GM21423 (cell line): ENCODE data around the gene PPP1CA.

Source experiments
- ATAC-seq: cut with Tn5 transposase; IDR thresholded peaks from one replicate; pipeline ENCODE4 v1.9.1; 2021; ENCODE audit warnings: mild to moderate bottlenecking, moderate library complexity; ENCODE audit not compliant: unreplicated experiment

Gene PPP1CA

DNA sequence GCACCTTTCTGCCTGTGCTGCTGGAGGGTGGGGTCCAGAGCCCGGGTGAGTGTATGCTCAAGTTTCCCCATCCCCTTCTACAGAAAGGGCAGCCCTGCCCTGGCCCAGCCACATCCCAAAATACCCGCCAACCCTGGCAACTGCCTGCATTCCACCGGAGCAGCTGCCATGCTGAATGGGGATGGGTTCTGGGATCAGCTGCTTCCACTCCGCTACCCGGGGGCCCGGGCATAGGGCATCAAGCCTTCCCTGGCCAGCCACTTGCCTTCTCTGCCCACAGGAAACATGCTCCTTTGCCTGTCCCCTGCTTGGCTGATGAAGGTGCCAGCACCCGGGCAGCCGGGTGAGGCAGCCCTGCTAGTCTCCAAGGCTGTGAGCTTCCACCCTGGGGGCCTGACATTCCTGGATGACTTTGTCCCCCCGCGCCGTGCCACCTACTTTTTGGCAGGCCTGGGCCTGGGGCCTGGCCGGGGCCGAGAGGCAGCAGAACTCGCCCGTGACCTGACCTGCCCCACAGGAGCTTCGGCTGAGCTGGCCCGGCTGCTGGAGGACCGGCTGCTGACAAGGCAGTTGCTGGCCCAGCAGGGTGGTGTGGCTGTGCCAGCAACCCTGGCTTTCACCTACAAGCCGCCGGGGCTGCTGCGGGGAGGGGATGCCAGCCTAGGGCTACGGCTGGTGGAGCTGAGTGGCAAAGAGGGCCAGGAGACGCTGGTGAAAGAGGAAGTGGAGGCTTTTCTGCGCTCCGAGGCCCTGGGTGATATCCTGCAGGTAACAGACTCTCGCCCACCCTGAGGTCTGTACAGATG, 17.0 kb upstream of the PPP1CA start:
- ATAC-seq = no peak

DNA sequence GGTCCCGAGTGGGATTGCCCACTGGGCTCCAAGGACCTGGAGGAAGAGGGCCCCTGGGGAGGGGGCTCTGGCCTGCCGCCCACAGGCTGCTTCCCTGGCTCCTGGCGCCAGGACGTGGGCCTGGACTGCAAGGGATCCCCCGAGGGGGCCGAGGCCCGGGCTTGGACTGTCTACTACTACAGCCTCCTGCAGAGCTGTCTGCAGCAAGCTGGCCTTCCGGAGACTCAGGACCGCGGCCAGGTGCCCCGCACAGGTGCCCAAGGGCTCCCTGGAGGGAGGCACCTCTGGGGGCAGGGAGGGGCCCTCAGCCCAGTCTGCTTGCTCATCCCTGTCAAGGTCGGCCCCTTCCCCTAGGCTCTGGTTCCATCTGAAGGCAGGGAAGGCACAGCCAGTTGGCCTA, 15.8 kb upstream of the PPP1CA start:
- ATAC-seq = no peak

DNA sequence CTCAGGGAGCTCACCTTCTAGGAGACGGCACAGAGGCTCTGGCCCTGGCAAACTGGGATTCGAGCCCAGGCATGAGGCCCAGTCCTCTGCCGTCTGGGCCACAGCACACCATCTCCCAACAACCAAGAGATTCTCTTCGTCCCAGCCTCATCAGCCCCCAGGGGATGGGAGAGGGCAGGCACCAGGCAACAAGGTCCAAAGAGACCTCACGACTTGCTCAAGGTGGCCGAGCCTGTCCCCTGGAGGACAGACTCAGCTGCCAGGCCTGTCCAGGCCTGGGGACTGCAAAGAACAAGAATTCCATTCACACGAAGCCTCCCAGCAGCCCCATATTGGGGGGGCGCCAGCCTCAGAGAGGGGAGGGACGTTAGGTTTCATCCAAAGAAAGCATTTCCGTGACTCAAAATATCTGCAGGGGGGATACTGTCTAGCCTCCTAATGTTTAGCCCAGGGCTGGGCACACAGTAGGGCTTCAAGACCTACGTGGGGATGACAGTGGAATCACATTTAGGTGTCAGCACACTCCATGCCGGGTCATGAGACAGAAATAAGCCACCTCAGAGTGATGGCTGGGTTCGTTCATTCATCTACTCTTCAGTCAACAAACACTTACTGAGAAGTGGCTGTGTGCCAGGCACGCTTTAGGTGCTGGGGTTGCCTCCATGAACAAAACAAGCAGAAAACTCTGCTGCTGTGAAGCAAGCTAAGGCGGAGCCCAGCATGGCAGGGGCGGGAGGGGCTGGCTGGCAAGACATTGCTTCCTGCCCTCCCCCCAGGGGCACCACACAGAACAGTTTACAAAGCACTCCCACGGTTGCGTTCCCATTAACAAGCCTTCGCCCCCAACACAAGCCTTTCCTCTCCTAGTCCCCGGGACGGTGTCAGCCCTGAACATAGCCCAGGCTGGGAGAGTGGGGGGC, 15.0 kb upstream of the PPP1CA start:
- ATAC-seq = no peak

DNA sequence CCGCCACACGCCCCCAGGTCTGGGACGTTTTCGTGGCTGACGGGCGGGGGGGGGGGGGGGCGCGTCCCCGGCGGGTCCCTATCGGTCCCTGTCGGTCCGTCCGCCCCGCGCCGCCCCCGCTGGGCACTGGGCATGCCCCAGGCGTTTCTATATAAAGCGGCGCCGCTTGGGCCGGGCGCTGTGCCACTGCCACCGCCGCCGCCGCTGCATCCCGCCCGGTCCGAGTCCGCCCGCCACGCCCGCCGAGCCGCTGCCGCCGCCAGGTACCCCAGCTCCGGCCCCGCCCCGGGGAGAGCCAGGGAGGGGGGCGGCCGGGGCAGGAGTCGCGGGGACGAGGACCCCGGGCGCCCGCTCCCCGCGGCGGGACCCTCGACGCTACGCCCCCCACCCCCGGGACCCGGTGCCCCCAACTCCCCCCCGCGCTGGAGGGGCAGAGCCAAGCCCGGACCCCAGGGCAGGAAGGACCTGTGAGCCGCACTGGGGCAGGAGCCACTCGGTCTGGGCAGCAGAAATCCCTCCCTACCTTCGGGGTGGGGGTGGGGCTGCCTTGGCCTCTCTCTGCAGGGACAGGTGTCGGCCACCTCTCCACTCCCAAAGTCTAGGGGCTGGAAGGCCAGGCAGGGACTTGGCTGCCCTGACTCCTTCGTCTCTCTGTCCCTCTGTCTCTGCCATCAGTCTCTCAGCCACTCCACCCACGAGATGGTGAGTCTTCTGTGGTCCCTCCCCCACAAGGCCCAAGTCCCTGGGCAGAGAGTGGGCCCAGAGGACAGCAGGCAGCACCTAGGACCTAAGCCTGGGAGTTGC, 14.0 kb upstream of the PPP1CA start, which contains the start of gene CARNS1:
CARNS1 (plus strand) TSS at position 178 of the 804 bp plus-strand sequence; CDS start at position 700, 522 bp downstream.
- ATAC-seq = no peak

DNA sequence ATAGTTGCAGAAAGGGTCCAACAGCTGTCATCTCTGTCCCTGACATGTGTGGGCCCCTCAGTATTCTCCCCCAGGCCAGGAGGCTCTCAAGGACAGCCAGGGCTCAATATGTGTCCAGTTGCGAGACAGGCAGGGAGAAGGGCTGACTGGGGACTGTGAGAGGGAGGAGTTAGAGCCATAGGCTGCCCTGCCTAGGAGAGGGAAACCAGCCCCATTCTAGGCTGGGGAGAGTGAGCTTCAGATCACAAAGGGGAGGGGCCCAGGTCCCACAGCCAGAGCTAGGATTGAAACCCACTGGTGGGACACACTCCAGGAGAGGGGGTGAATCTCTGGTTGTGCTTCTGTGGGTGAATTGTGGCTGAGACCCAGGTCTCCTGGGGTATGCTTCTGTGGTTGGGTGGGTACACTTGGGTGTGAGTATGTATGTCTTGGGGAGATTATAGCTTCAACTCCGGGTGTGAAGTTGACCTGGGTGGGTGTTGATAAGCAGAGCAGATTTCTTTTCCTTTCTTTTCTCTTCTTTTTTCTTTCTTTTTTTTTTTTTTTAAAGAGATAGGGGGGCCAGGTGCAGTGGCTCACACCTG, 11.7 kb upstream of the PPP1CA start:
- no peak for ATAC-seq

DNA sequence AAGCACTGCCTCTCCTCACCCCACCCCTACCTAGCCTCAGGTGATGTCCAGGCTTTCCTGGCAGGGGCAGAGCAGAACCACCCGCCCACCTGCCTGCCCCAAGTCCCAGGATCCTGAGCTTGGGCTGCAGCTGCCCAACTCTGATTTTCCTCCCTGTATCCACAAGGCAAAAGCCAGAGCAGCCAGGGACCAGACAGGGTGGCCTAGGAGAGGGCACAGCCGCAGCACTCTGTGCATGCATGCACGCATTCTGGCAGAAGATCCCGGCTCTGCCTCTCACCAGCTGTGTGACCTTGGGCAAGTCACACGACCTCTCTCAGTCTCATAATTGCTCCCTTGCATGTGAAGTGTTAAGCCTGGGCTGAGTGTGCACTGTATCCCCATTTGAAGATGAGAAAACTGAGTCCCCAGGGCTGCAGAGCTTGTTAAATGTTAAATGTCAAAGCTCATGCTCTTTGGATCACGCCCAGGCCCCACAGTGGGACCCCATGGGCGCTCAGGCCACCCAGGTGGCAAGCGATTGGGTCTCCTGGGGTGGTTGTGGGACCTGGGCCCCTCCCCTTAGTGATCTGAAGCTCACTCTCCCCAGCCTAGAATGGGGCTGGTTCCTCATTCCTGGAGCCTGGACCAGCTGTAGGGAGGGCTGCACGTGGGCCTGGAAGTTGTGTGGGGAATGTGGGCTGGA, 11.0 kb upstream of the PPP1CA start:
- ATAC-seq = no peak

DNA sequence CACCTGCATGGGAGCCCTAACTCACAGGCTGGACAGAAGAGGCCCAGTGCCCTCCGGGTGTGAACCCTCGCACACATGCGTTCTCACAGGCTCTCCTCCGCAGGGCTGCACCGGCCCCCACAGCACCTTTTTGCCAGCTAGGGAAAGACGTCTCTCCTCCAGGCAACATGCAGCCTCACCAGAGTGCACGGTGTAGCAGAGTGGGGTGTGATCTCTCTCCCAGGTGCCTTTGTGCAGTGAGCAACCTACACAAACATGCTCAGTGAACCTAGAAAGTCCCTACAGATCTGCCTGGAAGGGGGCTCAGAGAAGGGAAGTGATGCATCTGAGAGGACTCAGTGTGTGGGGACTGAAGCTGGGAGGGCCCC, 10.1 kb upstream of the PPP1CA start:
- no peak for ATAC-seq

DNA sequence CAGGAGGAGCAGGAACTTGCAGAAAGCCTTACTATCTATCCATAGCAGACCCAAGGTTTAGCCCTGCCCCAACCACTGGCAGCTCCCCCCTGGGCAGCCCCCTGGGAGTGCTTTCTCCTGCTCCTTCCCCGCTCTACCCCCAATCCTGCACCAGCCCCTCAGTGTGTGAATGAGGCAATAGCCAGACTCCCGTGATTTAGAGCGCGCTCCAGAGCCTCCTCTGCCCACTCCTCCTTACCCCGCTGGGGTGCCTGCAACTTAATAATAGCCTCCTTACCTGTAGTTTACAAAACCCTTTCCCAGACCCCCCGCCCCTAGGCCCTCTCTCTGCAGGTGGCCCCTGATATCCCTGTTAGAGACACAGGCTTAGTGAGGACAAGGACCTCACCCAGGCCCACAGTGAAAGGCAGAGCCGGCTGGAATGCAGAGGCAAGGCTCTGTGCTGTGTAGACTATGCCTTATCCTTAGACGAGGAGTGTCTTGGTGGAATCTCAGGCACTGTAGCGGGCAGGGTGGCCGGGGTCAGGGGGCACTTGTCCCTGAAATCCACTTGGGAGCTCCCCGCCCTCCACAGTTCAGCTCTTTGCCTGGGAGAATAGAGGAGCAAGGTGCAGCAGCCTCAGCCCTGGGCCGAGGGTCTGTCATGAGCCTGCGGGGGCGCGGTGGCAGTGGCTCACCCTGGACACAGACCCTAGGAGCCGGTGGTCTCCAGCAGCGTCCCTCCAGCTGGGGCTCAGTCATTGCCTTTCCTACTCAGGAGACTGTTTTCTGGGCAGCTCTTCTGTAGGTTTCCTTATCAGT, 9.5 kb upstream of the PPP1CA start:
- ATAC-seq = no peak

DNA sequence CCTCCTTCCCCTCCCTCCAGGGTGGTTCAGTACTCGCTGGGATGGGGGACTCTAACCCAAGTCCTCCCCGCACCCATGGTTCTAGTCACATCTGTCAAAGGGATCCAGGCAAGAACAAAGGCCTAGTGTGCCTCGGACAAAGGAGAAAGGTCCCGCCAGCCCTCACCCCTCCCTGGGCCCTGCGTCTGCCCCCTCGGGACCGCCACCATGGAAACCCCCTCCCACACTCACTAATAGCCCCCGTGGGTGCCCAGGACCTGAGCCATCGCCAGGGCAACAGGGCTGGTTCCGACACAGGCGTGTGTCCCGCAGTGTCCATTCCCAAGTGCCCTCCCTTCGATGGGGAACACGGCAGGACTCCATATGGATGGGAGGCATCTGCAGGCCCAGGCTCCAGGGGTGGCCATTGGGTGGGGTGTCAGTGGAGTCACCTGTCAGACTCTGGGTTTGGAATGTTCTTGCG, 8.7 kb upstream of the PPP1CA start:
- no peak for ATAC-seq

DNA sequence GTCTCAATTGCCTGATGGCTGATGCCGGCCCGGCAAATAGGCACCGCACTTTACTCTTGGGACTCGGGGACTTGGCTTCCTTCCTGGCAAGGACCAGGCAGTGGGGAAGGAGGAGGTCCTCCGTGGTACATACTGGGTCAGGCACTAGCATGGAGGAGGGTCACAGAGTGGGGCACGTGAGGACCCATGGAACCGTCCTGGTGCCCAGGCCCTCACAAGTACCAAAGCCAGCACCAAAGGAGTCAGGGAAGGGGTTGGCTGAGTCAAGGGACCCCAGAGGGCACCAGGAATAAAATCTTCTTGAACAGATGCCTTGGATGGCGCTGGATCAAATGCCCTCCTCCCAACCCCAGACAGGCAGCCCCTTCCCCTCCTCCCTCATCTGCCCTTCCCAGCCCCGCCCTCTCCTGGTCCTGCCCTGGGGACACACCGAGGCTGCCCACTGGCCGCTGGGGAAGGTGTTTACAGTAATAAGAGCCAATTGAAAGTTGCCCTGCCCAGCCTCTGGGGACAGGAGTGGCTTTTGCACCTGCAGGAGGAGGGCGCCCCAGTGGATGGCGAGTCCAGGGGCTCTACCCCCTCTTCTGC, 8.2 kb upstream of the PPP1CA start:
- ATAC-seq = no peak

DNA sequence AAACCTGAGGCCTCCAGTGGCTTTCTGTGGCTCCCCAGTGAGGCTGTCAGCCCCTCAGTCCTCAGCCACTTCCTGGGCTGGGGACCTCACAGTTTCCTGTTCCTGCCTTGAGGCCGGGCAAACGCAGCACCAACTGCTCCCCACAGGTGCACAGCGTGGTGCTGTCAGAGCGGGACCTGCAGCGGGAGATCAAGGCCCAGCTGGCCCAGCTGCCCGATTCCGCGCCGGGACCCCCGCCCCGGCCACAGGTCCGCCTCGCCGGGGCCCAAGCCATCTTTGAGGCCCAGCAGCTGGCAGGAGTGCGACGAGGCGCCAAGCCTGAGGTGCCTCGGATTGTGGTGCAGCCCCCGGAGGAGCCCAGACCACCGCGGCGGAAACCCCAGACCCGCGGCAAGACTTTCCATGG, 7.6 kb upstream of the PPP1CA start:
- peak; percentile 66 for ATAC-seq

DNA sequence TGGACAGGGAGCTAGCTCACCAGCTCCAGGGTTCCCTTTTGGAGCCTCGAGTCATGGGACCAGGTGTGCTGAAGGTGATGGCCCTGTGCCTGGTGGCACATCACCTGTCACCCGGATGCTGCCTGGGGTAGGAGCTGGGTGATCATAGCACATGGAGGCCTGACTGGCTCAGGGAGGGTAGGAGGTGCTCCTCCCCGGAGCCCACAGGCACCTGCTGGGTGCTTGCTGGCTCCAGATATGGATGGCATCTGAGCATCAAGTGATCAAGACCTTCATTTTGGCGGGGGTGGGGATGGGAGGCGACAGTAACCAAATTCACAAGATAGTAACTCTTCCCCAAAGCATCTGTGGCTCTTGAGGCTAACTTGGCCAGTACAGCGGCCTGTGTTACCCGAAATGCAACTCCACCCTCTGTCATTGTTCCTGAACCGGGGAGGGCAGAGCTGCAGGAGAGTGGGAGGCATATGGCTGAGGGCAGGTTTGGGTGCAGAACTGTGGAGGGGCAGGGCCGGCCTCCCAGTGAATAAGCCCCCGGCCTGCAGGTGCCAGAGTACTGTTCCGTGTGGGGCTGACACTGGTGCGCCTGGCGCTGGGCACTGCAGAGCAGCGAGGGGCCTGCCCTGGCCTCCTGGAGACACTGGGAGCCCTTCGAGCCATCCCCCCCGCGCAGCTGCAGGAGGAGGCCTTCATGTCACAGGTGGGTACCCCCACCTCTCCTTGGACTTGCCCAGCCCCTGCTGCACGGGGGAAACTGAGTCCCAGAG, 7.0 kb upstream of the PPP1CA start:
- no peak for ATAC-seq

DNA sequence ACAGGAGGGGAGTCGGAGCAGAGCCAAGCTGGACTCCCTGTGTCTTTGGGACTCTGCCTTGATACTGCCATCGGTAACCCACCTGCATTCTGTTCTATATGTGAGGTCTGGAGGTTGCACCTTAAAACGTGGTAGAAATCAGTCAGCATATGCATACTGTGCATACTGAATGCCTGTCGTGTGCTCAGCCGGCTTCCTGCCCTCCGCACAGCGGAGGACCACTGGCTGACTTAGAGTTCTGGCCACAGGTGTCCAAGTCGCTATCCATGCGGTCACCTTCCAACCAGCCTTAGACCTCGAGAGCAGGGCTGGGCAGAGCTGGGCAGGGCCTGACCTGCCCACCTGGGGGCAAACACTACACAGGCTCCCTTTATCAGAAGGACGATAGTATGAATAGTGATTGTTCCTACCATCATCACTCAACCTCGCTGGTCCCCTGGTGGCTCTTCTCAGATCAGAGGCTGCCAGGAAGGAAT, 6.1 kb upstream of the PPP1CA start:
- ATAC-seq = no peak

DNA sequence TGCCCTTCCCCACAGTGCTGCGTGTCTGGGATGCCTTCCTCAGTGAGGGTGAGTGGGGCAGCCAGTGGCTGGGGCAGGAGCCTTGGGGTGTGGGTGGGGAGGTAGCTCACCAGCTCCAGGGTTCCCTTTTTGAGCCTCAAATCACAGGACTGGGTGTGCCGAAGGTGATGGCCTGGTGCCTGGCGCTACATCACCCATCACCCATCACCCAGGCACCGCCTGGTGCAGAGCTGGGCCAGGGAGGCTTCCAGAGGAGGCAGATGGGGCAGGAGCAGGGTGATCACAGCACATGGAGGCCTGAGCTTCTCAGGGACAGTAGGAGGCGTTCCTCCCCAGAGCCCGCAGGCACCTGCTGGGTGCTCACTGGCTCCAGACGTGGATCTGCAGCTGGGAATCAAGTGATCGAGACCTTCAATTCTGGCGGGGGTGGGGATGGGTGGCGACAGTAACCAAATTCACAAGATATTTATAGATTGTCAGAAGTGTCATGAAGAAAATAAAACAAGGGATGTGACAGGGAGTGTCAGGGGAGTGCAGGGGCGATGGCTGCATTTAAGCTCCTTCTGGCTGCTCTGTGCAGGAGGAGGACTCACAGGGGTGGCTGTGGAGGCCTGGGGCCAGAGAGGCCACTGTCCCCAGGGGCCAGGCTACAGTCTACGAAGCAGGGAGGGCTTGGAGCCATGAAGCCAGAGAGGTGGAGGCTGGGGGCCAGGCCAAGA, 5.5 kb upstream of the PPP1CA start:
- ATAC-seq = no peak

DNA sequence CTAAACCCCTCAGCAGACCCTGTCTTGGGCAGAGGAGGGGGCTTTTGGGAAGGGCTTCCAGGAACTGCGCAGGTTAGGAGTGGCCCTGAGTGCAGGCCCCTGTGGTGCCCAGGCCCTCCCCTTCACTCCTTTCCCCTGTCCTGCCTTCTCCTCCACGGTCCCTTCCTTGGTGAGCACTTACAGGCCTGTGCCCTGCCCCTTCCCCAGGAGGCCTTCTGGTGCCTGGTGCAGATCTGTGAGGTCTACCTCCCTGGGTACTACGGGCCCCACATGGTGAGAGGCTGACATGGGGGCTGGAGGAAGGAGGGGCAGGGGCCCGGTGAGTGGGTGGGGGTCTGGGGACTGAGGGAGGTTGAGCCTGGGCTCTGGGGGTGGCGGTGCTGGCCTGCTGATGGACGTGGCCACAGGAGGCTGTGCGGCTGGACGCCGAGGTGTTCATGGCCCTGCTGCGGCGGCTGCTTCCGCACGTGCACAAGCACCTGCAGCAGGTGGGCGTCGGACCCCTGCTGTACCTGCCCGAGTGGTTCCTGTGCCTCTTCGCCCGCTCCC, 4.8 kb upstream of the PPP1CA start:
- no peak for ATAC-seq

DNA sequence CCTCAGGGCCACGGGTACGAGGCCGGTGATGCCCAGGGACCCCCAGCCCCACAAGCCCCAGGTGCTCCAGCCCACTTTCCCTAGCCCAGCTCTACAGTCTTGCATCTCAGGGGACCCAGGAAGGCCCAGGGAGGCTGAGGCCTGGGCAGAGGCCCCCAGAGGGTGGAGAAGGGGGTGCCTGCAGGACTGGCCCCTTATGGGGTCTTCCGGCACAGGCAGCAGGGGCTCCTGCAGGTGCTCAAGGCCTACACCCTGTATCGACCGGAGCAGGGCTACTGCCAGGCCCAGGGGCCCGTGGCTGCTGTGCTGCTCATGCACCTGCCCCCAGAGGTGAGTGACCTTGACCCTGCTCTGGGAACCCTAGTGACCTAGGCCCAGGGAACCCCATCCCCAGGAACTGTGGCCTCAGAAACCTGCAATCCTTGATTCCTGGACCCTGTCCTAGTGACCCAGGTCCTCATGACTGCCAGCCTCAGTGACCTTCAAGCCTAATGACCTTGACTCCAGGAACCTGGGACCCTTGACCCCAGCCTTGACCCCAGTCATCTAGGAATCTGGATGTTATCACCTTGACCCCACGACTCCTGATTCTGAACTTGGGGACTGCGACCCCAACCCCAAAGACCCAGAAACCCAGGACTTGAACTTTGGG, 4.2 kb upstream of the PPP1CA start:
- ATAC-seq = no peak

DNA sequence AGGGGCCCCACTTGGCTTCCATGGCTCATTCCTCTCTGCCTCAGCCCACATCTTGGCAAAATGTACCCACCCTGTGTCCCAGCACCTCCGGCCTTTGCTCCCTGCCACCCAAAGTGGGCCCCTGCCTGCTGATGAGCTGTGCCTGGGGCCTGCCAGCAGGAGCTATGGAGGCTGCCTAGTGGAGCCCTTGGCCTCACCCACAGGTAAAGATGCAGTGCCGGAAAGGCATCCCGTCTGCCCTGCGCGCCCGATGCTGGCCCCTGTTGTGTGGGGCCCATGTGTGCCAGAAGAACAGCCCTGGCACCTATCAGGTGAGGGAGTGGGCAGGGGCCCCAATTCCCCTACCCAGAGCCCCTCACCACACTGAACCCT, 3.5 kb upstream of the PPP1CA start:
- ATAC-seq = no peak
